22Rv1 (cell line): ENCODE results near the gene CNN1.

Source experiments
- ZFX ChIP-seq: fragments of 450-650 bp; IDR thresholded peaks from 2 replicates; pipeline ENCODE4 v1.6.1; 2017; ENCODE audit warnings: antibody characterized with exemption, borderline replicate concordance
- TF ChIP-seq, protein P1 (sequence below): fragments of 450-650 bp; IDR thresholded peaks from 2 replicates; pipeline ENCODE4 v1.5.1; 2017; ENCODE audit warnings: mild to moderate bottlenecking

- TF ChIP-seq, protein P1, sequence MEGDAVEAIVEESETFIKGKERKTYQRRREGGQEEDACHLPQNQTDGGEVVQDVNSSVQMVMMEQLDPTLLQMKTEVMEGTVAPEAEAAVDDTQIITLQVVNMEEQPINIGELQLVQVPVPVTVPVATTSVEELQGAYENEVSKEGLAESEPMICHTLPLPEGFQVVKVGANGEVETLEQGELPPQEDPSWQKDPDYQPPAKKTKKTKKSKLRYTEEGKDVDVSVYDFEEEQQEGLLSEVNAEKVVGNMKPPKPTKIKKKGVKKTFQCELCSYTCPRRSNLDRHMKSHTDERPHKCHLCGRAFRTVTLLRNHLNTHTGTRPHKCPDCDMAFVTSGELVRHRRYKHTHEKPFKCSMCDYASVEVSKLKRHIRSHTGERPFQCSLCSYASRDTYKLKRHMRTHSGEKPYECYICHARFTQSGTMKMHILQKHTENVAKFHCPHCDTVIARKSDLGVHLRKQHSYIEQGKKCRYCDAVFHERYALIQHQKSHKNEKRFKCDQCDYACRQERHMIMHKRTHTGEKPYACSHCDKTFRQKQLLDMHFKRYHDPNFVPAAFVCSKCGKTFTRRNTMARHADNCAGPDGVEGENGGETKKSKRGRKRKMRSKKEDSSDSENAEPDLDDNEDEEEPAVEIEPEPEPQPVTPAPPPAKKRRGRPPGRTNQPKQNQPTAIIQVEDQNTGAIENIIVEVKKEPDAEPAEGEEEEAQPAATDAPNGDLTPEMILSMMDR, result no peak
- no peak for TF ChIP-seq ZFX
These were observed 28.2 kb upstream of the CNN1 start for GRCh38 chr19:11510444-11510843.
